Tibial nerve (tissue), 4 donors: Measurements from ENCODE around the gene RUNX2. TPM values are rescaled to one million over a fixed set of nuclear protein-coding genes. Genes with fewer than 3 reads are reported as not detected.

Experiments
- DNase-seq, 2 donors: peaks; one replicate each; pipeline ENCODE4 v3.0.0-alpha.2; 2019; ENCODE audit warnings: low spot score in 2 of 2
- H3K27ac ChIP-seq, 4 donors: fragments of 200-600 bp; sonication (generic) in 3 of 4; one replicate each; pipeline ENCODE4 v1.5.1; 2017 to 2019; ENCODE audit warnings: mild to moderate bottlenecking in 1 of 4
- H3K27me3 ChIP-seq, 2 donors: fragments of 200-600 bp; sonication (generic) in 1 of 2; one replicate each; pipeline versions ENCODE4 v1.5.1 to v1.6.0; 2017 to 2019
- H3K36me3 ChIP-seq, 3 donors: fragments of 200-600 bp; sonication (generic); one replicate each; pipeline ENCODE4 v1.5.1; 2018 to 2019
- H3K4me1 ChIP-seq, 4 donors: fragments of 200-600 bp; sonication (generic) in 3 of 4; one replicate each; pipeline ENCODE4 v1.5.1; 2017 to 2019
- H3K4me3 ChIP-seq, 4 donors: fragments of 200-600 bp; sonication (generic) in 3 of 4; one replicate each; pipeline ENCODE4 v1.5.1; 2017 to 2019; ENCODE audit warnings: mild to moderate bottlenecking in 1 of 4, moderate library complexity in 1 of 4
- H3K9me3 ChIP-seq, 4 donors: fragments of 200-600 bp; sonication (generic) in 3 of 4; one replicate each; pipeline ENCODE4 v1.5.1; 2017 to 2019
- CTCF ChIP-seq, 5 experiments: fragments of 200-600 bp in 3 of 5; fragments of 450-650 bp in 2 of 5; sonication (generic) in 3 of 5; IDR thresholded peaks; one replicate each; pipeline ENCODE4 v1.5.1; 2016 to 2019; ENCODE audit warnings: antibody characterized with exemption in 5 of 5, mild to moderate bottlenecking in 3 of 5, moderate library complexity in 2 of 5
- EP300 ChIP-seq, 2 donors: sonication (generic); formaldehyde crosslinking; IDR thresholded peaks; one replicate each; pipeline ENCODE4 v1.6.1; 2017; ENCODE audit warnings: antibody characterized with exemption in 2 of 2, mild to moderate bottlenecking in 1 of 2
- POLR2A ChIP-seq, 2 donors: fragments of 450-650 bp; IDR thresholded peaks; one replicate each; pipeline ENCODE4 v1.6.1; 2017; ENCODE audit warnings: antibody characterized with exemption in 2 of 2, mild to moderate bottlenecking in 2 of 2, moderate library complexity in 2 of 2
- WGBS, 2 donors: methylation state at CpG; one replicate each; pipeline ENCODE4 v1.1.5; 2018; 5-methylcytosine and 5-hydroxymethylcytosine counted together
- total RNA-seq, 4 donors: library from RNA; depleted of rRNA; stranded (reverse); fragments of >200 nt; gene quantifications; one replicate each; pipeline ENCODE4 v1.1.0, GENCODE V29; 2016

RUNX2 gene
- total RNA-seq, 4 donors from 2014 or later: 6.3 to 12.3 (median 7.8) TPM

- no peak for DNase-seq
- H3K4me3 ChIP-seq: no peak overlapping the region
- no peaks in the 10 kb centered on the region for H3K36me3 ChIP-seq
- no peaks in the 10 kb centered on the region for H3K27me3 ChIP-seq
- H3K4me1 ChIP-seq: no peaks in the 10 kb centered on the region
- 52 to 60% methylated on average over 3 of the region's 3 CpGs for WGBS, 2 donors
- no peaks in the 10 kb centered on the region for H3K9me3 ChIP-seq
- H3K27ac ChIP-seq: no peak overlapping the region
- no peak for TF ChIP-seq POLR2A (IDR thresholded peaks at IDR 0.05)
- no peak for TF ChIP-seq CTCF (IDR thresholded peaks at IDR 0.05)
- no peak for TF ChIP-seq EP300 (IDR thresholded peaks at IDR 0.05)
Observed at GRCh38 chr6:45650524-45651135, 322.5 kb downstream of the RUNX2 start.

DNA sequence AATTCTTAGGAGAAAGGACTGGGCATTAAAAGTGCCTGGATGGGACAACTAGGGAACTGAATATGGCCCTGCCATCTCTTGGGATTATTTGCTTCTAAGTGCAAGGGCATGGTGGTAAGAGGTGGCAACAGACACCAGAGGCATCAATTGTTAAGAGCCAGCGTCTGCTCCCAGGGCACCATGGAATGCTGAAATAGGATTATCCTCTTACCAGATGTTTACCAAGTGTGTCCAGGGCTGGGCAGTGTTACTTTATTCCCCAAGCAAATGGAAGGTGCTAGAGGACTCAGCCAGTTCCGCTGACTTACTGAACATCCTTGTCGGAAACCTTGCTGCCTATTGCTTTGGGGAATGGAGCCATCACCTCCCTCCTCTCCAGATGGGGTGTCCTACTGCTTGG lies 323.2 kb downstream of the RUNX2 start:
- Histone ChIP-seq H3K4me3 (no peak overlapping the region), H3K36me3 (no peaks in the 10 kb centered on the region), H3K4me1 (no peaks in the 10 kb centered on the region), H3K27me3 (no peaks in the 10 kb centered on the region), H3K9me3 (no peaks in the 10 kb centered on the region), H3K27ac (no peak overlapping the region)
- DNase-seq: no peak
- WGBS, 2 donors: 90 to 100% methylated on average over 3 of the region's 3 CpGs
- TF ChIP-seq CTCF (IDR thresholded peaks at IDR 0.05): no peak
- TF ChIP-seq POLR2A (IDR thresholded peaks at IDR 0.05): no peak
- no peak for TF ChIP-seq EP300 (IDR thresholded peaks at IDR 0.05)

- Histone ChIP-seq H3K4me1 (no peaks in the 10 kb centered on the region), H3K27ac (no peak overlapping the region), H3K36me3 (no peaks in the 10 kb centered on the region), H3K9me3 (no peaks in the 10 kb centered on the region), H3K4me3 (no peak overlapping the region), H3K27me3 (no peaks in the 10 kb centered on the region)
- DNase-seq: no peak
- WGBS, 2 donors: 83 to 100% methylated on average over 1 of the region's 1 CpG
- TF ChIP-seq CTCF (IDR thresholded peaks at IDR 0.05): no peak
- TF ChIP-seq POLR2A (IDR thresholded peaks at IDR 0.05): no peak
Observed at GRCh38 chr6:45652416-45652815, 324.3 kb downstream of the RUNX2 start.

DNA sequence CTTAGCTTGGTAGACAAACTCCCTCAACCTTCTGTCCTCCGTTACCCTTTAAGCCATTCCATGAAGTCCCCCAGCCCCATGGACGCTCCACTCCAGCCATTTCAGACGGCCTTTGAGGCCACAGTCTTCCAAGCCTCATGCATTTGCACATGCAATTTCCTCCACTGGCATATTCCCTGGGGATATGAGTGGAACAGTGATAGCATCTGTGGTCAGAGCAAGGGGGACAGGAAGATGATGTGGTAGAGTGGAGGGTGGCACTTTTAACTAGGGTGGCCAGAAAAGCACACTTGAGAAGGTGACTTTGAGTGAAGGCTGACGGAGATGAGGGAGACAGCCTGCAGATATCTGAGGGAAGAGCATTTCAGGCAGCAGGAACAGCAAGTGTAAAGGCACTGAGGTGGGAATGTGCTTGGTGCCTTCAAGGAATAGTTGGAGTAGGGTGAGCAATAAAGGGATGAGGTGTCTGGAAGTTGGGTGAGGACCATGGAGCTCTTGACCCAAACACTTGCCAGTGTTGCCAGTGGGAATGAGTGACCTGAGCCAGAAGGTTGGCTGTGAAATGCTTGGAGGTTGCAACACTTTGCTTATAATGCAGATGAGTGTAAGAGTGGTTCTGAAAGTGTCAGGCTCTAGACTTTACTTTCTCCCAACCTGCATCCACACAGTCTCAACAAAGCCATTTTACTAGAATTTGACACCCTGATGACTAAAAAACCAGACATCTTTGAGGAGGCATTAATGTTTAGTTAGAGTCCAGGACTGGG lies 325.2 kb downstream of the RUNX2 start:
- DNase-seq: no peak
- Histone ChIP-seq H3K4me3 (no peak overlapping the region), H3K36me3 (no peaks in the 10 kb centered on the region), H3K27ac (no peak overlapping the region), H3K27me3 (no peaks in the 10 kb centered on the region), H3K4me1 (no peaks in the 10 kb centered on the region), H3K9me3 (no peaks in the 10 kb centered on the region)
- TF ChIP-seq EP300 (IDR thresholded peaks at IDR 0.05) (no peak), CTCF (IDR thresholded peaks at IDR 0.05) (no peak), POLR2A (IDR thresholded peaks at IDR 0.05) (no peak)
- 86 to 90% methylated on average over 4 of the region's 4 CpGs for WGBS, 2 donors

- TF ChIP-seq POLR2A (IDR thresholded peaks at IDR 0.05): no peak
- no peak for TF ChIP-seq EP300 (IDR thresholded peaks at IDR 0.05)
- TF ChIP-seq CTCF (IDR thresholded peaks at IDR 0.05): no peak
- Histone ChIP-seq H3K27me3 (no peaks in the 10 kb centered on the region), H3K36me3 (no peaks in the 10 kb centered on the region), H3K27ac (no peak overlapping the region), H3K9me3 (no peaks in the 10 kb centered on the region), H3K4me3 (no peak overlapping the region), H3K4me1 (no peaks in the 10 kb centered on the region)
- 84 to 96% methylated on average over 2 of the region's 2 CpGs for WGBS, 2 donors
- DNase-seq: no peak
Observed at GRCh38 chr6:45654673-45655072, 326.5 kb downstream of the RUNX2 start.
